ENCODE measurements around the gene SPATA24. TPM values are rescaled to one million over a fixed set of nuclear protein-coding genes. Genes with fewer than 3 reads are reported as not detected.
"Not testable (repeated sequence)": the region's sequence is repeated elsewhere in the genome, so short reads cannot be mapped to it uniquely, and the experiment has no call there.

The SPATA24 gene
- total and polyA plus RNA-seq, 3 experiments from 2014 or later: 3.6 to 4.2 (median 3.9) TPM

DNA sequence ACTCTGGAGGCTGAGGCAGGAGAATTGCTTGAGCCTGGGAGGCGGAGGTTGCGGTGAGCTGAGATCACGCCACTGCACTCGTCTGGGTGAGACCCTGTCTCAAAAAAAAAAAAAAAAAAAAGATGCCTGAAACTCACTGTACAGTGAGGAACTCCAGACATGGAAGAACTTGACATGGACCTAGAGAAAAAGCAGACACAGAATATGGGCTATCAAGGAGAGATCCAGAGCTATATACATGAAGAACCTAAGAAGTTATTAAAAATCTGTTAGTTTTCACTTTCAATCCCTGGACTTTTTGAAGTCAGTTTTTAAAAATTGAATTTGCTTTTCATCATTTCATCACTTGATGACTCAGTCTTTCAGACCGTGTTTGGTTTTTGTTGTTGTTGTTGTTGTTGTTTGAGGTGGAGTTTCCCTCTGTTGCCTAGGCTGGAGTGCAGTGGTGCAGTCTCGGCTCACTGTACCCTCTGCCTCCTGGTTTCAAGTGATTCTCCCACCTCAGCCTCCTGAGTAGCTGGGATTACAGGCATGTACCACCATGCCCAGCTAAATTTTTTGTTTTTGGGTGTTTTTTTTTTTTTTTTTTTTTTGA lies 42.0 kb downstream of the SPATA24 start:
- H3K27me3 Mint-ChIP-seq: no peaks in the 10 kb centered on the region
- CTCF ChIA-PET: interaction anchor here (2.2 kb wide), 1 partner anchor 9 kb away, joined by 5 read pairs; no protein-coding TSS in a partner anchor
- H3K27me3 ChIP-seq (ENCODE audit: insufficient read depth, low read length, poor library complexity, severe bottlenecking): no peaks in the 10 kb centered on the region

DNA sequence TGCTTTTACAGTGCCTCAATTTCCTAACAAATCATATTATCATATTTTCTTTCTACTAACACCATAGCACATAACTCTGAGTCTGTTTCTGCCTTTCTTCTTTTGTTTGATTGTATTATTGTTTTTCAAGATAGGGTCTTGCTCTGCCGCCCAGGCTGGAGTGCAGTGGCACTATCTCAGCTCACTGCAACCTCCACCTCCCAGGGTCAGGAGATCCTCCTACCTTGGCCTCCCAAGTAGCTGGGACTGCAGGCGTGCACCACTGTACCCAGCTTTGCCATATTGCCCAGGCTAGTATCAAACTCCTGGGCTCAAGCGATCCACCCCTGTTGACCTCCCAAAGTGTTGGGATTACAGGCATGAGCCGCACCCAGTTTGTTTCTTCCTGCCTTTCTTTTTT lies 43.5 kb downstream of the SPATA24 start:
- Histone ChIP-seq H3K27ac (ENCODE audit: low read depth, low read length) (no peak overlapping the region), H3K27me3 (ENCODE audit: insufficient read depth, low read length, poor library complexity, severe bottlenecking) (no peaks in the 10 kb centered on the region), H3K36me3 (ENCODE audit: insufficient read depth, low read length) (peaks cover 10% of the 10 kb centered on the region), H3K9me3 (ENCODE audit: low read length) (no peaks in the 10 kb centered on the region), H3K4me3 (ENCODE audit: low read length) (no peak overlapping the region), H3K4me1 (ENCODE audit: insufficient read depth, low read length) (peaks cover 10% of the 10 kb centered on the region)
- CTCF ChIA-PET: no interaction called here
- Mint-ChIP-seq H3K27ac (no peak overlapping the region), H3K4me3 (no peak overlapping the region), H3K4me1 (peaks cover 21 to 48% (median 40%) of the 10 kb centered on the region in 3 donors), H3K9me3 (no peaks in the 10 kb centered on the region), H3K27me3 (no peaks in the 10 kb centered on the region), H3K36me3 (peaks cover 0 to 50% (median 12%) of the 10 kb centered on the region in 3 donors)
- DNase-seq: no peak
- POLR2A ChIA-PET: interaction anchor here (1.2 kb wide), 1 partner anchor 19 kb away, joined by 4 read pairs; the partner anchor contains the start of gene PAIP2

More for the DNA sequence above, 42.0 kb downstream of the SPATA24 start:
- H3K4me1 ChIP-seq (ENCODE audit: insufficient read depth, low read length): peaks cover 7% of the 10 kb centered on the region
- H3K9me3 Mint-ChIP-seq: no peaks in the 10 kb centered on the region
- peaks cover 16 to 38% (median 32%) of the 10 kb centered on the region in 3 donors for H3K4me1 Mint-ChIP-seq
- DNase-seq: no peak
- no peak overlapping the region for H3K4me3 Mint-ChIP-seq
- POLR2A ChIA-PET: no interaction called here
- peaks cover 5 to 62% (median 16%) of the 10 kb centered on the region in 3 donors for H3K36me3 Mint-ChIP-seq
- H3K36me3 ChIP-seq (ENCODE audit: insufficient read depth, low read length): peaks cover 25% of the 10 kb centered on the region
- no peak overlapping the region for H3K27ac ChIP-seq (ENCODE audit: low read depth, low read length)
- no peaks in the 10 kb centered on the region for H3K9me3 ChIP-seq (ENCODE audit: low read length)
- H3K27ac Mint-ChIP-seq: peak overlapping the region in 3 of 8 donors; percentile 26 to 43 (median 29)
- H3K4me3 ChIP-seq (ENCODE audit: low read length): no peak overlapping the region

DNA sequence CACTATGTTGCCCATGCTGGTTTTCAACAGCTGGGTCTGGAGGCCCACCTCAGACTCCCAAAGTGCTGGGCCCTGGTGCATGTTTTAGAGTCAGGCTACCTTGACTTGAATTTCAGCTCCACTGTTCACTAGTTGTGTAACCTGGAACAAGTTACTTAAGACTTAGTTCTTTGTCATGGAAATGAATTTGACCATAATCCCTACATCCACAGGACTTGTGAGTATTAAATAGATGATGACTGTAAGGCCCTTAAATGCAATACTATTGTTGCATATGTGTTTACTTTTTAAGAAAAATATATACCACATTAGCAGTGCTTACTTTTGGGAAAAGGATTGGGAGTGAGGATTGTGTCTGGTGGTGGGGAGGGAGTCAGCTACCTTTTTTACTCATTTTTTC lies 45.8 kb downstream of the SPATA24 start:
- no peaks in the 10 kb centered on the region for H3K36me3 ChIP-seq (ENCODE audit: insufficient read depth, low read length)
- Mint-ChIP-seq H3K36me3 (peaks cover 7 to 45% (median 13%) of the 10 kb centered on the region in 3 donors), H3K4me1 (peaks cover 27 to 62% (median 51%) of the 10 kb centered on the region in 3 donors), H3K9me3 (peaks cover 0 to 4% (median 0%) of the 10 kb centered on the region in 5 donors), H3K4me3 (no peak overlapping the region), H3K27me3 (no peaks in the 10 kb centered on the region), H3K27ac (no peak overlapping the region)
- ChIA-PET POLR2A (interaction anchor here (0.7 kb wide), 1 partner anchor 91 kb away, joined by 4 read pairs; no protein-coding TSS in a partner anchor), CTCF (interaction anchor here (1.6 kb wide), 1 partner anchor 11 kb away, joined by 3 read pairs; no protein-coding TSS in a partner anchor)
- no peak overlapping the region for H3K4me3 ChIP-seq (ENCODE audit: low read length)
- H3K4me1 ChIP-seq (ENCODE audit: insufficient read depth, low read length): peaks cover 10% of the 10 kb centered on the region
- H3K27ac ChIP-seq (ENCODE audit: low read depth, low read length): no peak overlapping the region
- no peak for DNase-seq
- no peaks in the 10 kb centered on the region for H3K27me3 ChIP-seq (ENCODE audit: insufficient read depth, low read length, poor library complexity, severe bottlenecking)
- no peaks in the 10 kb centered on the region for H3K9me3 ChIP-seq (ENCODE audit: low read length)

DNA sequence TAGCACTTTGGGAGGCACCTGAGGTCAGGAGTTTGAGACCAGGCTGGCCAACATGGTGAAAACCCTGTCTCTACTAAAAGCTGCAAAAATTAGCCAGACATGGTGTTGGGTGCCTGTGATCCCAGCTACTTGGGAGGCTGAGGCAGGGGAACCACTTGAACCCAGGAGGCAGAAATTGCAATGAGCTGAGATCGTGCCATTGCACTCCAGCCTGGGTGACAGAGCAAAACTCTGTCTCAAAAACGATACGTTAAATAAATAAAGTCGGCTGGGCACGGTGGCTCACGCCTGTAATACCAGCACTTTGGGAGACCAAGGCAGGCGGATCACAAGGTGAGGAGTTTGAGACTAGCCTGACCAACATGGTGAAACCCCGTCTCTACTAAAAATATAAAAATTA lies 48.0 kb downstream of the SPATA24 start:
- H3K9me3 Mint-ChIP-seq; POLR2A ChIA-PET; H3K4me3 Mint-ChIP-seq; DNase-seq; H3K27me3 Mint-ChIP-seq; H3K27ac Mint-ChIP-seq; H3K36me3 ChIP-seq (ENCODE audit: insufficient read depth, low read length); H3K27me3 ChIP-seq (ENCODE audit: insufficient read depth, low read length, poor library complexity, severe bottlenecking); H3K27ac ChIP-seq (ENCODE audit: low read depth, low read length); H3K9me3 ChIP-seq (ENCODE audit: low read length); CTCF ChIA-PET; H3K4me3 ChIP-seq (ENCODE audit: low read length): not testable (repeated sequence)
- H3K4me1 Mint-ChIP-seq: peaks cover 41 to 71% (median 61%) of the 10 kb centered on the region in 3 donors
- peaks cover 10% of the 10 kb centered on the region for H3K4me1 ChIP-seq (ENCODE audit: insufficient read depth, low read length)
- peaks cover 7 to 54% (median 14%) of the 10 kb centered on the region in 3 donors for H3K36me3 Mint-ChIP-seq

DNA sequence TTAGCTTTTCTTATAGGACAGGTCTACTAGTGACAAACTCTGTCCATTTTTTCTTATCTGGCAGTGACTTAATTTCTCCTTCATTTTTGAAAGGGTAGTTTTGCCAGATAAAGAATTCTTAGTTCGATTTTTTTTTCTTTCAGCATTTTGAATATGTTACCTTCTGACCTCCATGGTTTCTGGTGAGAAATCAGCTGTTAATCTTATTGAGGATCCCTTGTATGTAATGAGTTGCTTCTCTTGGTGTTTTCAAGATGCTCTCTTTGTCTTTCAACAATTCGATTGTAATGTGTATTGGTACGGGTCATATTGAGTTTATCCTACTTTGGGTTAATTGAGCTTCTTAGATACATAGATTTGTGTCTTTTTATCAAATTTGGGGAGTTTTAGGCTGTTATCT lies 49.7 kb downstream of the SPATA24 start:
- H3K27me3 ChIP-seq (ENCODE audit: insufficient read depth, low read length, poor library complexity, severe bottlenecking): no peaks in the 10 kb centered on the region
- H3K27ac ChIP-seq (ENCODE audit: low read depth, low read length): no peak overlapping the region
- Mint-ChIP-seq H3K27me3 (no peaks in the 10 kb centered on the region), H3K4me3 (peak overlapping the region in 2 of 7 donors; percentile 21 to 28), H3K4me1 (peaks cover 44 to 71% (median 60%) of the 10 kb centered on the region in 3 donors), H3K36me3 (peaks cover 7 to 46% (median 14%) of the 10 kb centered on the region in 3 donors), H3K9me3 (peaks cover 0 to 4% (median 0%) of the 10 kb centered on the region in 5 donors), H3K27ac (peak overlapping the region in 1 of 8 donors; percentile 58)
- H3K36me3 ChIP-seq (ENCODE audit: insufficient read depth, low read length): peaks cover 8% of the 10 kb centered on the region
- no peak overlapping the region for H3K4me3 ChIP-seq (ENCODE audit: low read length)
- no peaks in the 10 kb centered on the region for H3K9me3 ChIP-seq (ENCODE audit: low read length)
- DNase-seq: no peak
- ChIA-PET CTCF (interaction anchor here (1.3 kb wide), 1 partner anchor 10 kb away, joined by 4 read pairs; no protein-coding TSS in a partner anchor), POLR2A (no interaction called here)
- peaks cover 10% of the 10 kb centered on the region for H3K4me1 ChIP-seq (ENCODE audit: insufficient read depth, low read length)

DNA sequence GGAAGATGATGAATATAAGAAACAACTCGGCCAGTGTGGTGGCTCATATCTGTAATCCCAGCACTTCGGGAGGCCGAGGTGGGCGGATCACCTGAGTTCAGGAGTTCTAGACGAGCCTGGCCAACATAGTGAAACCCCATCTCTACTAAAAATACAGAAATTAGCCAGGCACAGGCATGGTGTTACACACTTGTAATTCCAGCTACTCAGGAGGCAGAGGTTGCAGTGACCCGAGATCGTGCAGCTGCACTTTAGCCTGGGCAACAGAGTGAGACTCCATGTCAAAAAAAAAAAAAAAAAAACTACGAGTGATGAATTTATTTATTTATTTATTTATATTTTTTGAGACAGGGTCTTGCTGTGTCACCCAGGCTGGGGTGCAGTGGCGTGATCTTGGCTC lies 56.0 kb downstream of the SPATA24 start:
- Mint-ChIP-seq H3K4me1 (peaks cover 54 to 78% (median 72%) of the 10 kb centered on the region in 3 donors), H3K36me3 (peaks cover 4 to 50% (median 9%) of the 10 kb centered on the region in 3 donors), H3K4me3 (peak overlapping the region in 1 of 7 donors; percentile 13)
- ChIA-PET POLR2A (interaction anchor here (0.6 kb wide), 1 partner anchor 215 kb away, joined by 3 read pairs; no protein-coding TSS in a partner anchor), CTCF (interaction anchor here (0.8 kb wide), 1 partner anchor 9 kb away, joined by 4 read pairs; no protein-coding TSS in a partner anchor)
- not testable (repeated sequence) for H3K9me3 Mint-ChIP-seq; H3K9me3 ChIP-seq (ENCODE audit: low read length); H3K27ac ChIP-seq (ENCODE audit: low read depth, low read length); H3K27me3 Mint-ChIP-seq; H3K27ac Mint-ChIP-seq; H3K4me3 ChIP-seq (ENCODE audit: low read length); H3K27me3 ChIP-seq (ENCODE audit: insufficient read depth, low read length, poor library complexity, severe bottlenecking); DNase-seq
- peaks cover 13% of the 10 kb centered on the region for H3K36me3 ChIP-seq (ENCODE audit: insufficient read depth, low read length)
- H3K4me1 ChIP-seq (ENCODE audit: insufficient read depth, low read length): peaks cover 27% of the 10 kb centered on the region

Other genes starting within 250 kb of the SPATA24 start
- gene SIL1, start 205.7 kb downstream of the SPATA24 start, total RNA-seq: 10 to 100 TPM; 26.6 to 27.5 TPM
- 15.0 TPM for gene SIL1, start 205.7 kb downstream of the SPATA24 start, polyA plus RNA-seq
- 100 to 1,000 TPM; 184 to 199 TPM for gene MATR3, start 110.3 kb downstream of the SPATA24 start, total RNA-seq
- gene MATR3, start 110.3 kb downstream of the SPATA24 start, polyA plus RNA-seq: 364 TPM
- gene PAIP2, start 62.2 kb downstream of the SPATA24 start, total RNA-seq: 10 to 100 TPM; 67.9 to 77.0 TPM
- gene PAIP2, start 62.2 kb downstream of the SPATA24 start, polyA plus RNA-seq: 342 TPM
- under 1 TPM in 1 of 2 experiments, not detected in 1; 0.33 TPM for gene SLC23A1, start 20.8 kb downstream of the SPATA24 start, total RNA-seq
- gene SLC23A1, start 20.8 kb downstream of the SPATA24 start, polyA plus RNA-seq: not detected
- gene MZB1, start 14.2 kb downstream of the SPATA24 start, total RNA-seq: 1 to 10 TPM; 5.1 to 6.4 TPM
- 3.5 TPM for gene MZB1, start 14.2 kb downstream of the SPATA24 start, polyA plus RNA-seq
- 1 to 10 TPM; 6.7 to 7.2 TPM for gene PROB1, start 9.0 kb downstream of the SPATA24 start, total RNA-seq
- 0.72 TPM for gene PROB1, start 9.0 kb downstream of the SPATA24 start, polyA plus RNA-seq
- 10 to 100 TPM; 25.3 to 25.7 TPM for gene DNAJC18, start 35.4 kb upstream of the SPATA24 start, total RNA-seq
- gene DNAJC18, start 35.4 kb upstream of the SPATA24 start, polyA plus RNA-seq: 10.2 TPM
- under 1 TPM; 0.82 to 0.83 TPM for gene ECSCR, start 58.7 kb upstream of the SPATA24 start, total RNA-seq
- gene ECSCR, start 58.7 kb upstream of the SPATA24 start, polyA plus RNA-seq: not detected
- under 1 TPM; 0.11 to 0.28 TPM for gene SMIM33, start 66.9 kb upstream of the SPATA24 start, total RNA-seq
- gene SMIM33, start 66.9 kb upstream of the SPATA24 start, polyA plus RNA-seq: 1.1 TPM
- gene STING1, start 78.7 kb upstream of the SPATA24 start, total RNA-seq: 100 to 1,000 TPM; 107 to 109 TPM
- gene STING1, start 78.7 kb upstream of the SPATA24 start, polyA plus RNA-seq: 116 TPM
- 100 to 1,000 TPM; 253 to 274 TPM for gene UBE2D2, start 157.2 kb upstream of the SPATA24 start, total RNA-seq
- gene UBE2D2, start 157.2 kb upstream of the SPATA24 start, polyA plus RNA-seq: 285 TPM
- 1 to 10 TPM; 2.1 to 3.1 TPM for gene CXXC5, start 244.3 kb upstream of the SPATA24 start, total RNA-seq
- 67.0 TPM for gene CXXC5, start 244.3 kb upstream of the SPATA24 start, polyA plus RNA-seq